Fibroblast of mammary gland (primary cell): ENCODE measurements around the gene MED13.

Experiments used
- DNase-seq: peaks from one replicate; pipeline ENCODE4 v3.0.0-alpha.2; 2010; ENCODE audit warnings: low read depth
- H3K4me3 ChIP-seq: 2 replicates; pipeline ENCODE4 v1.5.1; 2011; ENCODE audit warnings: low read depth, mild to moderate bottlenecking, low read length, moderate library complexity; ENCODE audit not compliant: control insufficient read depth
- TF ChIP-seq, protein P1 (sequence below): conservative IDR thresholded peaks from 2 replicates; pipeline ENCODE4 v1.5.1; 2011; ENCODE audit warnings: low read depth, low read length, inconsistent platforms; ENCODE audit not compliant: control insufficient read depth, insufficient read depth

MED13 gene

GRCh38 chr17:61968757-61969156, 96.3 kb downstream of the MED13 start:
- no peak for DNase-seq
- TF ChIP-seq, protein P1, sequence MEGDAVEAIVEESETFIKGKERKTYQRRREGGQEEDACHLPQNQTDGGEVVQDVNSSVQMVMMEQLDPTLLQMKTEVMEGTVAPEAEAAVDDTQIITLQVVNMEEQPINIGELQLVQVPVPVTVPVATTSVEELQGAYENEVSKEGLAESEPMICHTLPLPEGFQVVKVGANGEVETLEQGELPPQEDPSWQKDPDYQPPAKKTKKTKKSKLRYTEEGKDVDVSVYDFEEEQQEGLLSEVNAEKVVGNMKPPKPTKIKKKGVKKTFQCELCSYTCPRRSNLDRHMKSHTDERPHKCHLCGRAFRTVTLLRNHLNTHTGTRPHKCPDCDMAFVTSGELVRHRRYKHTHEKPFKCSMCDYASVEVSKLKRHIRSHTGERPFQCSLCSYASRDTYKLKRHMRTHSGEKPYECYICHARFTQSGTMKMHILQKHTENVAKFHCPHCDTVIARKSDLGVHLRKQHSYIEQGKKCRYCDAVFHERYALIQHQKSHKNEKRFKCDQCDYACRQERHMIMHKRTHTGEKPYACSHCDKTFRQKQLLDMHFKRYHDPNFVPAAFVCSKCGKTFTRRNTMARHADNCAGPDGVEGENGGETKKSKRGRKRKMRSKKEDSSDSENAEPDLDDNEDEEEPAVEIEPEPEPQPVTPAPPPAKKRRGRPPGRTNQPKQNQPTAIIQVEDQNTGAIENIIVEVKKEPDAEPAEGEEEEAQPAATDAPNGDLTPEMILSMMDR = no peak
- no peak overlapping the region for H3K4me3 ChIP-seq

GRCh38 chr17:61967729-61968128, 97.3 kb downstream of the MED13 start:
- DNase-seq = no peak
- TF ChIP-seq, protein P1 = no peak
- H3K4me3 ChIP-seq = no peak overlapping the region

DNA sequence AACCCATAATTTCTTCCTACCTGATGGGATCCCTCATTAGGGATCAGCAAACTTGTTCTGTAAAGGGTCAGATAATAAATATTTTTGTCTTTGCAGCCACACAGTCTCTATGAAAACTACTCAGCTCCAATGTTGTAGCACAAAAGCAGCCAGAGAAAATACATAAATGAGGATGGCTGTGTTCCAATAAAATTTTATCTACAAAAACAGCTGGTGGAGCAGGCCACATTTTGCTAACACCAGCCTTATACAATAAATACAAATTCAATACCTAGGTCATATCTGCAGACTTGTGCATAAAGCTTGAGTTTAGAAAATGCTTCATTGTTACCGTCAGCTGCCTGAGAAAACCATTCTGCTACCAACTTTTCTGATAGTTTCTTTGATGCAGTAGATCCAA, 98.9 kb downstream of the MED13 start:
- no peak overlapping the region for H3K4me3 ChIP-seq
- TF ChIP-seq, protein P1 = no peak
- no peak for DNase-seq

- no peak for DNase-seq
- no peak overlapping the region for H3K4me3 ChIP-seq
- TF ChIP-seq, protein P1 = no peak
Observed at GRCh38 chr17:61955619-61956018, 109.5 kb downstream of the MED13 start.

GRCh38 chr17:61947367-61948078, 117.6 kb downstream of the MED13 start:
- no peak overlapping the region for H3K4me3 ChIP-seq
- TF ChIP-seq, protein P1 = no peak
- DNase-seq = no peak

GRCh38 chr17:61946359-61946758, 118.7 kb downstream of the MED13 start:
- no peak overlapping the region for H3K4me3 ChIP-seq
- TF ChIP-seq, protein P1 = no peak
- no peak for DNase-seq
